NCI-H2196 (cell line): ENCODE measurements around the gene SEMA3A.
"Not testable (repeated sequence)": the region's sequence is repeated elsewhere in the genome, so short reads cannot be mapped to it uniquely, and the experiment has no call there.

Source experiments
- DNase-seq: peaks from one replicate; lab custom pipeline; 2025; ENCODE audit not compliant: unreplicated experiment; lab: John Stamatoyannopoulos, UW

SEMA3A gene

DNA sequence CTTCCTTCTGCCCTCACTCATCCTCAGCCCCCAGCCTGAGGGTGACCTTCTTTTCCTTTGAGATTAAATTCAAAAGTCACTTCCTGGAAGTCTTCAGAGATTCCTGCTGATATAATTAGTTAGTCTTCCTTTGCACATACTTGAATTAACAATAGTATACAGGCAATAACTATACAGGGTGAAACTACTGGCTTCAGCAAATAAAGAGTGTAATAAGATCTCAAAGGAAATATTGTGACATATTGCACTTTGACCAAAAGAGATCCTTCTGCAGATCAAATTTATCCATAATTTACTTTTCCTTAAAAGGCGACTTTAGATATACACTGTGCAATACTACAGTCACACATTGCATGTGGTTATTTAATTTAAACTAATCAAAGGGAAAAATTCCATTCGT lies 123.8 kb downstream of the SEMA3A start:
- no peak for DNase-seq

DNA sequence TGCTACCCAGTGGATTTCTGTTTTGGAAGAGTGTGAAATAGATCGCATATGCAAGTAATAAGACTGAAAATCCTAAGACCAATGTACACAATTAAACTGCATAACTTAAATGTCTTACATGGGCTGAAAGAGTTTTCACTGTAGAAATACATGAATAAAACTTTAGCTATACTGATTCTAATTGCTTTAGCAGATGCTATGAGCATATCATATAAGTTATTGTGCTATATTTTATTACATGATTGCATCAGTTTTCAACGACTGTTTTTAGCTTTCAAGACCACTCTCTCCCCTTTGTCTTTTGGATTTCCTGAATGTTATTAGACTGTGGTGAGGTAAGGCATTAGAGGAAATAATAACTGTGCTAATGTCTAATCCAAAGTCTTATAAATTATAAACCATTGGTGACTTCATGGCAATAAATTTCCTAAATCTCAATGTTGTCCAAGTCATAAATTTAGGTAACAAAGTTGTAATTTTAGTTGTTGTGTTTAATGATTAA lies 124.5 kb downstream of the SEMA3A start:
- no peak for DNase-seq

DNA sequence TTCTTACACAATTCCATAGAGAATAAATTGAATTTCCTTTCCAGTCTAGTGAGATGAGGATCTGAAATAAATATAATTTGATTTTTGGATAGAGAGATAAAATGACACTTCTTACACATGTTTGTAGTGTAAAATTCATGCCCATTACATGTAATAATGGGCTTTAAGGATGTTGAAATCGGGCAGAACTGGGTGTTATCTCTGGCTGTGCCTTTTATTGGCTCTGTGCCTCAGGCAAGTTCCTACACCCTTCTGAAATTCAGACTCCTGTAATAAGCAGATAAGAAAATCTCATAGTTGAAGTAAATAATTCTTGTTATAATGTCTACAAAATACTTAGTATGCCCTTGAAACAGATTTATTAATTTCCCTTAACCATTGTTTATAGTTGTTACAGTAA lies 125.6 kb downstream of the SEMA3A start:
- no peak for DNase-seq

DNA sequence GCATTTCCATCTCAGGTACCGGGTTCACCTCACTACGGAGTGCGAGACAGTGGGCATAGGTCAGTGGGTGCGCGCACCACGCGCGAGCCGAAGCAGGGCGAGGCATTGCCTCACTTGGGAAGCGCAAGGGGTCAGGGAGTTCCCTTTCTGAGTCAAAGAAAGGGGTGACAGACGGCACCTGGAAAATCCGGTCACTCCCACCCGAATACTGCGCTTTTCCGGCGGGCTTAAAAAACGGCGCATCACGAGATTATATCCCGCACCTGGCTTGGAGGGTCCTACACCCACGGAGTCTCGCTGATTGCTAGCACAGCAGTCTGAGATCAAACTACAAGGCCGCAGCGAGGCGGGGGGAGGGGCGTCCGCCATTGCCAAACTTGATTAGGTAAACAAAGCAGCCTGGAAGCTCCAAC lies 132.1 kb downstream of the SEMA3A start:
- not testable (repeated sequence) for DNase-seq

DNA sequence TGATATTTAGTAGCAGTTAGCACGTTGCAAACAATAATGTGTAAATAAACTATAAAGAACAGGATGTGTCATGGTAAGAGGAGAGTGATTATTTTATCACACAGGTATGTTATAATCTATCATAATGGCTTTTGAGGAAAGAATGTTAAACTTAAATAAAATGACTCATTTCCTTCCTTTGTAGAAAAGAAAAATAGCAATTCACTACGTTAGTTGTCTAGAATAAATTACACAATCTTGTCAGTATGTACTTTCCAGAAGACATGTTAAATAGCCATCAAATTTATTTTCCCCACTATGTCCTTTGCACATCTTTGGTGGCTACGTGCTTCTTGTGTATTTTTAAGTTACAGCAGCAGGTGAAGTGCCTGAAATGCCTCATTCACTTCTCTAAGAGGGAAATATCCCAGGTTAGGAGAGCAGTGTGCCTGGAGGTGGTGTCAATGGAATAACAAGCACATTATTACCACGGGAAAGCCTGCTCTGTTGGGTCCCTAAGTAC lies 133.8 kb downstream of the SEMA3A start:
- DNase-seq: no peak

DNA sequence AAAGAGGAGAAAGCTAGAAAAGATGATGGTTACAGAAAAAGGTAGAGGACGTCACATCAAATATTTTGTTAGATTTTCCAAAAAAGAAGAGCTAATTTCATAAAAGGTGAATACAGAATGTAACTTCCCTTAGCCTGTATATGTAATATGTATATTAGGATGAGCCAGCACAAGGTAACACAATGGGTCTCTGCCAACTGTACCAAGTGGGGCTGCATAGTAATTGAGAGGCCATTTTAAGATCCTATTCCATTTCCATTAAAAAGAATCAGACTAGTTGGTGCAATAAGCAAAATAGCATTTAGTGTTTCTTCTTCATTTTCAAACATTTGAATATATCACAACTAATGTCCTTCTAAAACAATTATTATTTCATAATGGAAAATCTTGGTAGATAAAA lies 134.6 kb downstream of the SEMA3A start:
- no peak for DNase-seq

DNA sequence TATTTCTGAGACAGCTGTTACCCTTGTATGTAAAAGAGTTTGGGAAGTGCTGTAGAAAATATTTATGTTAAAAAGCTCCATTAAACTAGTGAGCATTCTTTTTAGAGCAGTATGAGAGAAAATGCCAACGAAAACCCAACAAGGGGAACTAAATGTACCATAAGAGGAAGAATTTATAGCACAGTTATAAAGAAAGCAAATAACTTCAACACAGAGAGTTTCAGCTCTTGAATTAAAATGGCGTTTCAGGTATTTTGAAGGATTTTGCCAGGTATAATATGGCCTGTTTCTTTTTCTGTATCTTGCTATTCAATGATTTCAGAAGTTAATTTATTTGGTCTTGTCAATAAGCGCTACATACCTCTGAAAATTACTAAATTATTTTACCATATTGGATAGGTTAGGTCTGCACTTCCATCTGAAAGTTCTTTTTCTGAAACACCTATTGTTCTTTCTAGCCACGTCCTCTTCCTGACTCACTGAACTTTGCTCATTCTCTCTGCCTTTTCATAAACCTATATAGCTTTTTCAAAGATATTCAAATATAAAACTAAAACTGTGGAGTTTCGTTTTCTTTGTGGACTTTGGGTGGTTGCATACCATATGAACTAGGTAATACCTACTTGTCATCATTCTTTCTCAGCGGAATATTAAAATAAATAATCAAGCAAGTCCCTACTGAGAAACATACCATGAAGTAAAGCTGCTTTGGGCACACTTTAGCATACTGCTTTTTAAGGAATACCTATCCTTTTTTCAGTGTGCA lies 136.1 kb downstream of the SEMA3A start:
- DNase-seq: no peak

DNA sequence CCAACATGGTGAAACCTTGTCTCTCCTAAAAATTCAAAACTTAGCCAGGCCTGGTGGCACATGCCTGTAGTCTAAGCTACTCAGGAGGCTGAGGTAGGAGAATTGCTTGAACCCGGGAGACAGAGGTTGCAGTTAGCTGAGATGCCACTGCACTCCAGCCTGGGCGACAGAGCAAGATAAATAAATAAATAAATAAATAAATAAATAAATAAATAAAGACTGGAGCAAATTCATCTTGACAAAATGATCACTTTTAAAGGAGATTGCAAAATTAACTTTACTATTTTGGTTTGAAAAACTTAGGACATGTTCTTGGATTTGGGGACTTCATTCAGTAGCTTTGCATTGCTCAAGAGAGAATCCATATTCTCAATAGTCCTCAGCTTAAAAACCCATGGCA lies 137.0 kb downstream of the SEMA3A start:
- DNase-seq: no peak

DNA sequence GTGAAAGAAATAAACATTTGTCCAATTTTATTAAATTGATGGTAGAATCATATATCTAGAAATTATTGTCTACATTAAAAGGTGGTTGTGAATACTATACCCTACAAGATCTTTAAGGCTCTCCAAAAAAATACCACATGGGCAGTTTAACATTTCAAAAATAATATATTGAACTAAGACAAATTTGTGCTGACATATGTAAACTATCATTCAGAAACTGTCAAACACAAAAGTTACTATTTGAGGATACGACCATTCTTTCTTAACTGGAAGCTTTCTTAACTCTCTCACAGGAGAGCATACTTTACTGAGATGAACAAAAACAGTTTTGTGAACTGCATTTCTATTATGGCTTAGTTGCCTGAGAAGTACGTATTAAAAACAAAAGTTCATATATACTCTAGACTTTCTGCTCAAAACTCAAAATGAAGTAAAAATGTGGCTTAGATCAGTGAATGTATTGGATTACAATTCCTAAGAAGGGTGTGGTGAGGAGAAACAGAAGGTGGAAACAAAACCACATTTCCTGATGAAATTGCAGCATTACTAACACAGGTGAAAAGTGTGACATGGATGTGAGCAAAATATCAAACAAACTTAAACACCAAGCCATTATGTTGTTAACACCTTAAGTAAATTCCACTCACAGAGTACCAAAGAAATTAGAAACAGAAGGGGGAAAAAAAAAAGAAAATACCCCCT lies 138.5 kb downstream of the SEMA3A start:
- DNase-seq: no peak

DNA sequence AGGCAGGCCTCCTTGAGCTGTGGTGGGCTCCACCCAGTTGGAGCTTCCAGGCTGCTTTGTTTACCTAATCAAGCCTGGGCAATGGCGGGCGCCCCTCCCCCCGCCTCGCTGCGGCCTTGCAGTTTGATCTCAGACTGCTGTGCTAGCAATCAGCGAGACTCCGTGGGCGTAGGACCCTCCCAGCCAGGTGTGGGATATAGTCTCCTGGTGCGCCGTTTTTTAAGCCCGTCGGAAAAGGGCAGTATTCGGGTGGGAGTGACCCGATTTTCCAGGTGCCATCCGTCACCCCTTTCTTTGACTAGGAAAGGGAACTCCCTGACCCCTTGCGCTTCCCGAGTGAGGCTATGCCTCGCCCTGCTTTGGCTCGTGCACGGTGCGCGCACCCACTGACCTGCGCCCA lies 139.4 kb downstream of the SEMA3A start:
- DNase-seq: not testable (repeated sequence)

DNA sequence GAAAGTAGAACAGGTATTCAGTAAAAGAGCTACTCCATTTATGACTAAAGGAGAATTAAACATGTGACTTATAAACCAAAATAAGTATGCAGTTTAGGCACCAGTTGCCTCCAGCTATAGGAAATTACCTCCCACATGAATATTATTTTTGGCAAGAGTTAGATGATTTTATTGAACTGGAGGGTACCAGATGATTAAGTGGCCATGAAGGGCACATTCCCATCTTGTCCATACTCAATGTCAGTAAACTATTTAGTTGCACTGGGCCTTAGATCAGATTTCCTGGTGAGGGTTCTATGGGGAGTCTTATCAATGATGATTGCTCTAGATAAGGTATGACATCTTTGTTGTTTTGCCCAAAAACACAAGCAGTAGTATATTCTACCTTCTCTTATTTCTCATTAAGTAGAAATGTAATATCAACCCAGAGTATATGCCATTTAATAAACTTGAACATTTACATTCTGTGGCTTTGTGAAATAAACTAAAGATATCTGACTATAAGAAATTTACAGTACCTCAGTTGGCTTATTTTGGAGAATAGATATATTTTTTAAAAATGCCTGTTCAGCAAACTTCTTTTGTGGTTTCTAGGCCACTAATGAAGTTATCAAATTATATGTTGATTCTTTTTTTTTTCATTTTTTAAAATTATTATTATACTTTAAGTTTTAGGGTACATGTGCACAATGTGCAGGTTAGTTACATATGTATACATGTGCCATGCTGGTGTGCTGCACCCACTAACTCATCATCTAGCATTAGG lies 145.3 kb downstream of the SEMA3A start:
- DNase-seq: no peak

DNA sequence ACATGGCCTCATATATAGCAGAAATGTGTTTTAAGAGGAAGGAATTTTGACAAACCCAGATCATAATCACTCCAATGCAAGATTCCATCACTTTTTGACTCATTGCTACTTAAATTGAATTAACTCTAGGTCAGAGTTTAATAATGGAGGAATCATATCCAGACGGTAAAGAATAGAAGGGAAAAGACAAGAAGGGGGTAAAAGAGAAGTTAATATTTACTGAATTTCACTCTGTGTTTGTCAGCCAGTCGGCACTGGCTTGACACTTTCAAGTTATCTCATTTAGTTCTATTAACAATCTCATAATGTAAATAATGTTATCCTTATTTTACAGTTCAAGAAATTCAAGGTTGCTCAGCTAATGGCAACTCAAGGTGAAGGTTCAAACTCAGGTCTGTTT lies 147.5 kb downstream of the SEMA3A start:
- no peak for DNase-seq

DNA sequence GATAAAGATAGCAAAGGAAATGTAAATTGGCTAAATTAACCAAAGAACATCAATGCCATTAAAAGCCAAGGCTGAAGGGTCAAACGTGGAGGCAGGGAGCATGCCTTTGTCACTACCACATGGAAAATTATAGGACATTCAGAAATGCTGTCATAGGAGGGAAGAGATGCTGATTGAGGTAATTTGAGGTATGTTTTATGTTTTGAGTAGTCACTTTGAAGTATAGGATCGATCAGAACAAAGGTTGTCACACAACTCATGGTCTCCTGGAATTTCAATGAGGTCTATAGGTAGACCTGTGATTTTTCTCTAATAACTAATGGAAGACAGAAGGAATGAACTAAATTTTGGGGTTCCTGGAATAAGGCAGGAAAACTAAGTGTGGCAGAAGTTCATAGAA lies 149.8 kb downstream of the SEMA3A start:
- DNase-seq: no peak

DNA sequence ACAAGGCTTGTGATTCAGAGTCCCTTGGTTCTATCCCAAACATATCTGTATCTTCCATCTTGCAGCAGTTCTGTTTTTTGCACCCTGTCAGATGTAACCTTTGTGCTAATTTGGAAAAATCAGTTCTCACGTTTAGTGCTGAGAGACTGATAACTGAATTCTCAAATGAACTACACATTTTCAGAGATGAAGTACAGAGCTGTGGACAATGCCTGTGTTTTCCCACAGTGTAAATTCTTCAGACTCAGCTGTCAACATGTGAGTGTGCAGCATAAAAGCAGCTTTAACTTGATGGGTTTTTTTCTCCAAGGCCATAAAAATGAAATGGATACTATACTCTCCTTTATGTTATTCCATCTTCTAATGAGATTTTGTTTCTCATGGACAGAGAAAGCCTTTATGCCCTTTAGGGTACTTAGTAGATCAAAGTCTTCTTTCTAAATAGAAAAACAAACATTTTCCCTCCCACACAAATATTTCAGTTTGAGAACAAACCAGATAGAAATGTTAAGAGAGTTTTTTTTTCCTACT lies 150.9 kb downstream of the SEMA3A start:
- no peak for DNase-seq

DNA sequence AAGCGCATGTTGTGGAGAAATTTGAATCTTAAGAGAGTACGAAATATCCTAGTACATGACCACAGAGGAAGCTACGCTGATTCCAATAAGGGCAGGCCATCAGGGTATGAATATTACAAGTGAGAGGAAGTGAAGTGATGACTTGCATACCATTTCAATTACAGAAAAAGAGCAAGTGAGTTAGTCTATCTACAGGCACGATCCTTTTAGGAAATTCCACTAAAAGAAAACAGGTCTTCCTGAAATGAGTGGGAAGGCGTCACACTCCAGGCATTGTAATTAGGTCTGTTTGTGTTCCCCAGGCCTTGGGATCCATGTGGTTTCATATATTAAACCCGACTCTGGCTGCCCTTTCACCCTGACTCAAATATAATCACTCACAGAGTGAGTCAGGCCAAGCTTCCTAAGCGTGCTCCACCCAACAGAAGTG lies 152.5 kb downstream of the SEMA3A start:
- DNase-seq: no peak

DNA sequence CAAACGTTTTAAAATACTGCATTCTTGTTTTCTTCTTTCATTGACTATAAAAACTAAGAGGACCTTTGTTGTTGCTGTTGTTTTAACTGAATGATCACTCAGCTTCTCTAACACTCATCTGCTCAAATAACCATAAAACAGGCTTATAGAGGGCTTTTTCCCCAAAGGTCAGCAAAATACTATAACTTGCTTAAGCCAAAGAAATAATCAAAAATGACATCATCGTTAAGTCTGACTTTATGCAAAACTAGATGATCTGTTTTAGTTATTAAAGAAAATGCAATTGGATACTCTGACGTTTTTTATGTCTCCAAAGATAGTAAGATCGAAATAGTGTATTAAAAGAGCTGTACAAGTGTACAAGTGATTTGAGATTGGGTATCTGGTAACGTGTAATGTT lies 152.9 kb downstream of the SEMA3A start:
- no peak for DNase-seq

DNA sequence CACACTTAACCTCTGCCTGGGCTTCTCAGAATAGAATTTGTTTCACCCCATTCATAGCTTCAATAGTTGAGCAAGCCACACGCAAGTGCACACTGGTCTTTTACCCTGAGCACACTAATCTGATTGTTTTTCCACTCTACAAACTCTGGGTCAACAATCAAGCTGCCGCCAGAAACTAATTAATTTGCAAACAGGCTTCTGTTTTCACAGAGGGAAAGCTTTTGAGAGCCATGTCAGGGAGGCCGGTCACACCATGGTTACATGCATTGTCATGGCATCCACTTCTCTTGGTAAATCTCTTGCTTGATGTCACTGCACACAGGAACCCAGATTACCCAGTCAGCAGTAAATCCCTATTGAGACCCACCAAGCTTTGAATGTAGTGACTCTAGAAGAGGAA lies 154.2 kb downstream of the SEMA3A start:
- no peak for DNase-seq

DNA sequence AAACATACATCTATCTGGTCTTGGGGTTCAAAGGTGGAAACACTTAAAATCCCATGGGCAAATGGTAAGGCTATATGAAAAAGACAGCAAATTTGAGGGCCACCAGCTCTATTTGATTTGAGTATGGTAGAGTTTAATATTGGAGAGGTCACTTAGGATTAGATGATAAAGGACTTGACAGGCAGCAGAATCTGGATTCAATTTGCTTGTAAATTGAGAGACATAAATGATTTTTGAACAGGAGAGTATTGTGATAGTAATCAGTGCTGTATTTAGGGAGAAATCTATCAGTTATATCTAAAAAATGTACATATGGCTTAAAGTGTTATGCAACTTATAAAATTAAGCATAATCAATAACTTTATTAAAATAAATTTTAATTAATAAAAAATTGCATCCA lies 155.2 kb downstream of the SEMA3A start:
- no peak for DNase-seq

DNA sequence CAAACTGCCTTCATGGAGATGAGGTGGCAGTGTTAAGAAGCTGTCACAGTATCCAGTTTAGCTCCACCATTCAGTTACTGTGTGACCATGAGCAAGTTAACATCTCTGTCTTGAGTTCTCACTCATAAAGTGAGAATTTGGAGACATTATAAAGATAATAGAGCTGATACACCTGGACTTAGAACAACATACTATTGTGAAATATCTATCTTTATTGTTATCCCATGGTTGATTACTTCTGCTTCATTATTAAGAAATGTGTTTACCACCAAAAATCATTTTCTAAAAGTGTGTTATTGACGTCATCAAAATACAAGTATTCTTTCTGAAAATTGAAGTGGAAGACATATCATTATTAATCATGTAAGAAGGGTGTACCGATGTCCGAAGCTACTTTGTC lies 166.9 kb downstream of the SEMA3A start:
- no peak for DNase-seq

DNA sequence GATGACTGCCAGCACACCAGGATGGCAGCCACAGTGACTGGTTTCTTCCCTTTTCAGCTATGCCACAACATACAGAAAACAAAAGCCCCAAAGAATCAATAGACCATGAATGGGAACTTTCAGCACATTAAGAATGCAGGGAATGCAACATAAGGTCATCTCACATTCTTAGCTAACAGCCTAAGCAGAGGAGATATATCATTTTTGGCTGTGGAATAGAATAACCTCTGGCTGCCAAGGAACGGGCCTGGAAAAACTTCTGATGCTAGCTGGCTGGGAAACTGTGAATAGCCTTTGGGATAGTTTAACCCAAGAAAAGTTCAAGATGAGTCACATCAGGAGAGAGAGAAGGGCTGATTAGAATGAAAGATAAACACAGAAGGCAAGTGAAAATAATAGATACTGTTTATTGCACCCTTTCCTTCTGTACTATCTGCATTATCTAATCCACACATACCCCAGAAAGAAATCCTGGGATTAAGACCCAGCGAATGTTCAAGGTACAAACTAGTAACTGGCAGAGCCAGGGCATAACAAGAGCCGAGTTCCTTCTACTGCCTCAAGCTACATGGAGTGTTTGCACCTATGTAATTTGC lies 169.2 kb downstream of the SEMA3A start:
- DNase-seq: no peak
